Heart right ventricle (tissue), 16 donors: ENCODE results near the gene IGF1R. TPM values are rescaled to one million over a fixed set of nuclear protein-coding genes. Genes with fewer than 3 reads are reported as not detected.

Source experiments
- ATAC-seq, 8 donors: fragments of 200-7000 bp; cut with Tn5 transposase; one replicate each; pipeline ENCODE4 v1.9.1; 2020; ENCODE audit warnings: mild to moderate bottlenecking in 8 of 8, moderate library complexity in 8 of 8, moderate number of reproducible peaks in 1 of 8
- DNase-seq, 2 donors: peaks; one replicate each; pipeline ENCODE4 v3.0.0-alpha.2; 2020
- H3K27ac ChIP-seq, 10 donors: fragments of 200-600 bp; sonication (generic) in 2 of 10; one replicate each; pipeline versions ENCODE4 v1.5.0 to v1.8.0; 2020 to 2022; ENCODE audit warnings: mild to moderate bottlenecking in 3 of 10
- H3K27me3 ChIP-seq, 7 donors: fragments of 200-600 bp; one replicate each; pipeline ENCODE4 v1.8.0; 2021 to 2022; ENCODE audit warnings: mild to moderate bottlenecking in 2 of 7
- H3K36me3 ChIP-seq, 9 donors: fragments of 200-600 bp; sonication (generic) in 1 of 9; one replicate each; pipeline versions ENCODE4 v1.5.0 to v1.8.0; 2020 to 2022; ENCODE audit warnings: mild to moderate bottlenecking in 2 of 9
- H3K4me1 ChIP-seq, 9 donors: fragments of 200-600 bp; sonication (generic) in 1 of 9; one replicate each; pipeline versions ENCODE4 v1.5.0 to v1.8.0; 2020 to 2022; ENCODE audit warnings: mild to moderate bottlenecking in 4 of 9
- H3K4me3 ChIP-seq, 10 donors: fragments of 200-600 bp; sonication (generic) in 2 of 10; one replicate each; pipeline versions ENCODE4 v1.5.0 to v1.8.0; 2020 to 2022; ENCODE audit warnings: mild to moderate bottlenecking in 7 of 10, moderate library complexity in 2 of 10
- H3K9me3 ChIP-seq, 11 donors: fragments of 200-600 bp in 10 of 11; sonication (generic) in 2 of 11; one replicate each; pipeline versions ENCODE4 v1.5.0 to v1.8.0; 2013 to 2022; ENCODE audit warnings: mild to moderate bottlenecking in 2 of 11, control low read depth in 1 of 11, moderate library complexity in 1 of 11
- WGBS, 2 donors: extraction: QIAGEN DNeasy Blood & Tissue Kit; methylation state at CpG; one replicate each; pipeline ENCODE4 v1.1.7; 2013; ENCODE audit warnings: inconsistent platforms in 1 of 2; 5-methylcytosine and 5-hydroxymethylcytosine counted together
- intact Hi-C, 10 donors: fragments of 100-400 bp; cut with DNase I; formaldehyde crosslinking; loops; one replicate each; pipeline versions ENCODE4 v1.11.1 to v1.14.2; 2022
- polyA plus RNA-seq, 2 donors: library from polyadenylated mRNA; stranded (reverse); fragments of 200-250 nt; gene quantifications; one replicate each; pipeline ENCODE4 v1.2.3, GENCODE V29; 2013
- total RNA-seq, 10 donors: library from RNA; stranded (reverse); fragmentation: NEBNext Ultra II Directional in 3 of 10; extraction: Animal tissue kit (Norgen Biotek cat#: 25700) in 3 of 10; gene quantifications; one replicate each; pipeline versions ENCODE4 v1.2.1 to v1.2.4, GENCODE V29; 2021 to 2023
- TF ChIP-seq, protein P1 (sequence below), 9 donors: fragments of 200-600 bp; sonication (generic) in 2 of 9; IDR thresholded peaks; one replicate each; pipeline versions ENCODE4 v1.5.0 to v1.8.0; 2021 to 2022; ENCODE audit warnings: antibody characterized with exemption in 9 of 9, mild to moderate bottlenecking in 5 of 9, moderate library complexity in 1 of 9
- donor health status: Arrhythmogenic right ventricular cardiomyopathy.
- donor health status: ischemic (EF 13 %, LVEDD 7.1; RV severe dilation, severe dysfunction).
- donor health status: healthy with polysubstance abuse.
- donor health status: DM: no; HTN: yes; CAD: no.
- donor health status: DM: no; HTN: no; CAD: no.
- donor health status: ischemic (EF 25% LVEDD 6.9; RV normal size, moderate dysfunction).
- donor health status: ischemic (EF 25% LVEDD 5.7; RV mildly dilated, moderate dysfunction).
- donor health status: healthy.
- donor health status: DM: yes; HTN: yes; CAD: no.
- donor health status: Ischemic cardiomyopathy.
- donor health status: ischemic (EF 35%, LVEDD 5.7; RV mildly dilated, moderate dysfunction).
- donor health status: nonischemic (EF 11% LVEDD 7.7; RV severe dilation, severe dysfunction).
- donor health status: DM: yes; HTN: yes; CAD: no.
- donor health status: PGD.
- donor health status: ischemic (EF 29% LVEDD 5.4; RV normal size, mild dysfunction).
- donor health status: nonischemic (EF 23%, LVEDD 6.1; RV moderate dilation, normal function).

Gene IGF1R
- total and polyA plus RNA-seq, 12 donors = 3.4 to 88.2 (median 45.9) TPM

DNA sequence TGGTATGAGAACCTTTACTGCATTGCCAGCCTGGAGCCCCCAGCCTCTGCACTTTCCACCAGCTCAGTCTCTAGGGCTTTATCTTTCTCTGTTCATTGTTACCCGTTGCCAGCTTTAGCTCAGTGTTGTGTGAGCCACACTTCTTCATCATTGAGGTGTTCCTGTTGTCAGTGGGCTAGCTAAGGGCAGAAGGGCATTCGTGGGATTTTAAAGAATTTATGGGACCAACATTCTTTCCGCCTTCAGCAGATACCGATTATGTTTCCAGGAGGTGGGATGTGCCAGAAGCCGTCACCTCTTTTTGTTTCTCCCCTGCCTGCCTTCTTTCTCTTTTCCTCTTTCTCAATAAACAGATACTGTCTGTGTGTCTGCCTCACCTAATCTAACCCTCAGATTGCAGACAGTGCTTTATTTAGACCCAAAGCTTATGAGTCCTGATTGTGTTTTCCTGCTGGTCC, 294.7 kb downstream of the IGF1R start:
- H3K27me3 ChIP-seq = no peaks in the 10 kb centered on the region
- H3K27ac ChIP-seq = peak overlapping the region in 8 of 10 donors; percentile 3 to 85 (median 50)
- H3K36me3 ChIP-seq = peaks cover 0 to 86% (median 55%) of the 10 kb centered on the region in 9 donors
- intact Hi-C loops = loop anchor here in 3 of 10 donors (5.0 to 10.0 kb wide), 3 partner anchors 112 to 132 kb away; no protein-coding TSS in a partner anchor
- peak in 5 of 8 donors; percentile 6 to 31 (median 17) for ATAC-seq
- DNase-seq = no peak
- no peaks in the 10 kb centered on the region for H3K9me3 ChIP-seq
- peaks cover 2 to 57% (median 28%) of the 10 kb centered on the region in 9 donors for H3K4me1 ChIP-seq
- H3K4me3 ChIP-seq = no peak overlapping the region
- WGBS, 2 donors = 46 to 56% methylated on average over 5 of the region's 5 CpGs
- TF ChIP-seq, protein P1, sequence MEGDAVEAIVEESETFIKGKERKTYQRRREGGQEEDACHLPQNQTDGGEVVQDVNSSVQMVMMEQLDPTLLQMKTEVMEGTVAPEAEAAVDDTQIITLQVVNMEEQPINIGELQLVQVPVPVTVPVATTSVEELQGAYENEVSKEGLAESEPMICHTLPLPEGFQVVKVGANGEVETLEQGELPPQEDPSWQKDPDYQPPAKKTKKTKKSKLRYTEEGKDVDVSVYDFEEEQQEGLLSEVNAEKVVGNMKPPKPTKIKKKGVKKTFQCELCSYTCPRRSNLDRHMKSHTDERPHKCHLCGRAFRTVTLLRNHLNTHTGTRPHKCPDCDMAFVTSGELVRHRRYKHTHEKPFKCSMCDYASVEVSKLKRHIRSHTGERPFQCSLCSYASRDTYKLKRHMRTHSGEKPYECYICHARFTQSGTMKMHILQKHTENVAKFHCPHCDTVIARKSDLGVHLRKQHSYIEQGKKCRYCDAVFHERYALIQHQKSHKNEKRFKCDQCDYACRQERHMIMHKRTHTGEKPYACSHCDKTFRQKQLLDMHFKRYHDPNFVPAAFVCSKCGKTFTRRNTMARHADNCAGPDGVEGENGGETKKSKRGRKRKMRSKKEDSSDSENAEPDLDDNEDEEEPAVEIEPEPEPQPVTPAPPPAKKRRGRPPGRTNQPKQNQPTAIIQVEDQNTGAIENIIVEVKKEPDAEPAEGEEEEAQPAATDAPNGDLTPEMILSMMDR (IDR thresholded peaks at IDR 0.05) = no peak

DNA sequence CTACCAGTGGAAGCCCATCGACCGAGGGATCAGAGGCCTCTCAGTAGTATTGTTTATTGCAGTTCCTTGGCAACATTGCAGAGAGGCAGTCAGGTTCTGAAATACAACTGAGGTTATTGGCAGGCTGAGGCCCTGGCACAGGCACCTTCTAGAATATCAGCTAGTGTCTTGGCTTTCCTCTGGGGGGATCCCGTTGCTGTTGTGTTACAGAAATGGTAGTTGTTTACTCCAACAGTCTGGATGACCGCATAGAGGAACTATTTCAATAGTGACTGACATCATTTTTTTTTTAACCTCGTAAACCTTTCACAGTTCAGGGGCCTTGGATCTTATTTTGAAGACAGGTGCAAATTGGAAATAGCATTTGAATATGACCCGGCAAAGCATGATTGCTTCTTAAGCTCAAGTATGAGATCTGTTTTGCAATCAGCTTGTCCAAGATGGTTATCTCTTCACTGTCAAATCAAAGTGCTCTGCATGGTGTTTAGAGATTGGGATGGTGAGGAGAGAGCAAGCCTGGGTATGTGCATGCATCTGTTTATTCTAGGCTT, 295.3 kb downstream of the IGF1R start:
- peak overlapping the region in 9 of 10 donors; percentile 31 to 85 (median 53) for H3K27ac ChIP-seq
- no peaks in the 10 kb centered on the region for H3K27me3 ChIP-seq
- 33 to 51% methylated on average over 6 of the region's 6 CpGs for WGBS, 2 donors
- intact Hi-C loops = loop anchor here in 3 of 10 donors (5.0 to 10.0 kb wide), 3 partner anchors 111 to 131 kb away; no protein-coding TSS in a partner anchor
- TF ChIP-seq, protein P1 (IDR thresholded peaks at IDR 0.05) = no peak
- peaks cover 2 to 57% (median 28%) of the 10 kb centered on the region in 9 donors for H3K4me1 ChIP-seq
- peak; percentile 75 to 91 (median 84) for ATAC-seq
- H3K4me3 ChIP-seq = no peak overlapping the region
- H3K9me3 ChIP-seq = no peaks in the 10 kb centered on the region
- peaks cover 0 to 86% (median 61%) of the 10 kb centered on the region in 9 donors for H3K36me3 ChIP-seq
- DNase-seq = peak; percentile 48 to 80

DNA sequence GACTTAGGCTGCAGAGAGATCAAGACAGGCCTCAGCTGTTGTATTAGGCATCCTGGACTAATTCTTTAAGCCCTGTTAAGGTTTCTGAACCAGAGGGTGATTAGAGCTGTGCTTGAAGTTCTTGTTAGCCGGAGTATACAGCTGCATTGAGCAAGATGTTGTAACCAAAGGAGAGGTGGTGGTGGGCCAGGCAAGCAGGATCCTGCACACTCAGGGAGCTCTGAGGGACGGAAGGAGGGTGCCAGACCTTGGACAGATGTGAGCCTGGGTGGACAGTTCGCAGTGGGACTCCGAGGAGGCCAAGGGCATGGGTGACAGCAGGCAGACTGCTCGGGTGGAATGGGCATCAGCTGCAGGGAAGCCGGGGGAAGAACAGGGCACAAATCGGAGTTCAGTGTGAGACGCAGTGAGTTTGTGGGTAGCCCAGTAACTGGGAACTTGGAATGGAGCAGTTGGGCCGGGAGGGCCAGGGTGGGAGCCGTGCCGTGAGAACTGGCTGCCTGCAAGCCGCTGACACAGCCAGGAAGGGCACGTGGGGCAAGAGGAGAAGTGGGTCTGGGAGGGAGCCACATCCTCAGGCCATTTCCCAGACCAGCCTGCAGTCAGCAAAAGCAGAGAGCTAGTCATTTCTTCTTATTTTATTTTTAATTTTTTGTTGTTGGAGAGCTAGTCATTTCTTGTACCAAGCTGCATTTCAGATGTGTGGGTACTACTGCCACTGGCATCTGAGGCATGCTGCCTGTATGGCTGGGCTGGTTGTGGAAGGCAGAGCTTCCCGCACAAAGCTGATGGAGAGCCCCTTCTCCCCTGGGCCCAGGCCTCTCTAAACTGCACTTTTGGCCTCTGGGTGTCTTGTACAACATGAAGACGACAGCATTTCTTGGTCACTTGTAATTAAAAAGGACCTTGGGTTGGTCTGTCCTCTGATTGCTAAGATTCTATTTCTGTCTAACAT, 298.2 kb downstream of the IGF1R start:
- ATAC-seq (peak; percentile 68 to 84 (median 76)), DNase-seq (peak; percentile 58 to 60)
- Histone ChIP-seq H3K9me3 (no peaks in the 10 kb centered on the region), H3K36me3 (peaks cover 0 to 86% (median 50%) of the 10 kb centered on the region in 9 donors), H3K4me3 (no peak overlapping the region), H3K27me3 (no peaks in the 10 kb centered on the region), H3K4me1 (peaks cover 4 to 66% (median 28%) of the 10 kb centered on the region in 9 donors), H3K27ac (peak overlapping the region in 8 of 10 donors; percentile 27 to 77 (median 65))
- intact Hi-C loops = loop anchor here in 2 of 10 donors (10.0 kb wide), 2 partner anchors 108 to 128 kb away; no protein-coding TSS in a partner anchor
- TF ChIP-seq, protein P1 (IDR thresholded peaks at IDR 0.05) = no peak
- 51 to 58% methylated on average over 15 of the region's 15 CpGs for WGBS, 2 donors

DNA sequence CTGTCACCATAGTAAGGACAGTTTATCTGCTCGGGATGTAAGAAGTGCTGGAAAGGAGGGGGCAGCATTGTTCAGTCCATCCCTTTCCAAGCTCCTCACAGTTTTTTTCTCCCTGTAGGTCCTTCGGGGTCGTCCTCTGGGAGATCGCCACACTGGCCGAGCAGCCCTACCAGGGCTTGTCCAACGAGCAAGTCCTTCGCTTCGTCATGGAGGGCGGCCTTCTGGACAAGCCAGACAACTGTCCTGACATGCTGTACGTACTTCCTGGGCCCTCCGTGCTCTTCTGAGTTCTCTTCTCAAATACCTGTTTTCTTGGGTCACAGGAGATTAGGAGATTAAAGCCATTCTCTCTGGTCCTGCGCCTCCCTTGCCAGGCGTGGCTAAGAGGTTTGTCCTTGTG, 300.1 kb downstream of the IGF1R start:
- H3K4me1 ChIP-seq = peaks cover 9 to 73% (median 37%) of the 10 kb centered on the region in 9 donors
- DNase-seq (no peak), ATAC-seq (no peak)
- no peaks in the 10 kb centered on the region for H3K9me3 ChIP-seq
- no peaks in the 10 kb centered on the region for H3K27me3 ChIP-seq
- WGBS, 2 donors = 88 to 92% methylated on average over 13 of the region's 13 CpGs
- TF ChIP-seq, protein P1 (IDR thresholded peaks at IDR 0.05) = no peak
- H3K27ac ChIP-seq = no peak overlapping the region
- H3K36me3 ChIP-seq = peaks cover 0 to 78% (median 36%) of the 10 kb centered on the region in 9 donors
- intact Hi-C loops = loop anchor here in 2 of 10 donors (10.0 kb wide), 2 partner anchors 106 to 126 kb away; no protein-coding TSS in a partner anchor
- no peak overlapping the region for H3K4me3 ChIP-seq
